DMS53 (cell line): ENCODE results near the gene CYB5R2.
A peak's percentile ranks its signal among the peaks of the same experiment; 100 is the strongest.

Experiments used
- DNase-seq: peaks from one replicate; lab custom pipeline; 2025; lab: John Stamatoyannopoulos, UW

The CYB5R2 gene

GRCh38 chr11:7672960-7673723, at the start of gene CYB5R2:
CYB5R2 (minus strand) TSS chr11:7673500; CDS start chr11:7672825, 675 bp downstream.
- DNase-seq: peak; percentile 84

GRCh38 chr11:7714786-7715185, 41.5 kb upstream of the CYB5R2 start:
- no peak for DNase-seq

GRCh38 chr11:7706377-7706776, 33.1 kb upstream of the CYB5R2 start, which contains the start of gene OVCH2:
OVCH2 (minus strand) TSS chr11:7706477; CDS start chr11:7706394, 83 bp downstream.
- no peak for DNase-seq

- DNase-seq: no peak
Measured at GRCh38 chr11:7703740-7704139, 30.4 kb upstream of the CYB5R2 start.

GRCh38 chr11:7696424-7696823, 23.1 kb upstream of the CYB5R2 start:
- no peak for DNase-seq

- no peak for DNase-seq
Measured at GRCh38 chr11:7694235-7694634, 20.9 kb upstream of the CYB5R2 start.

- no peak for DNase-seq
Measured at GRCh38 chr11:7692426-7692825, 19.1 kb upstream of the CYB5R2 start.

- DNase-seq: no peak
Measured at GRCh38 chr11:7691759-7692350, 18.6 kb upstream of the CYB5R2 start.

- DNase-seq: peak; percentile 49
Measured at GRCh38 chr11:7690648-7691047, 17.3 kb upstream of the CYB5R2 start.

- peak; percentile 11 for DNase-seq
Measured at GRCh38 chr11:7689239-7689638, 15.9 kb upstream of the CYB5R2 start.

- DNase-seq: peak; percentile 67
Measured at GRCh38 chr11:7688238-7688826, 15.0 kb upstream of the CYB5R2 start.

- no peak for DNase-seq
Measured at GRCh38 chr11:7687386-7687785, 14.1 kb upstream of the CYB5R2 start.

GRCh38 chr11:7686761-7687160, 13.5 kb upstream of the CYB5R2 start:
- DNase-seq: no peak

- no peak for DNase-seq
Measured at GRCh38 chr11:7683571-7683970, 10.3 kb upstream of the CYB5R2 start.

GRCh38 chr11:7677796-7678201, 4.5 kb upstream of the CYB5R2 start:
- no peak for DNase-seq

- no peak for DNase-seq
Measured at GRCh38 chr11:7677071-7677470, 3.8 kb upstream of the CYB5R2 start.

GRCh38 chr11:7675631-7676030, 2.3 kb upstream of the CYB5R2 start:
- no peak for DNase-seq

- peak; percentile 68 for DNase-seq
Measured at GRCh38 chr11:7673724-7674434, 579 bp upstream of the CYB5R2 start.

- no peak for DNase-seq
Measured at GRCh38 chr11:7672276-7672959, 882 bp downstream of the CYB5R2 start.

GRCh38 chr11:7671347-7672215, 1.7 kb downstream of the CYB5R2 start:
- no peak for DNase-seq

- no peak for DNase-seq
Measured at GRCh38 chr11:7670641-7671040, 2.7 kb downstream of the CYB5R2 start.
